Kidney (tissue), 14 donors: ENCODE measurements around the gene MGAT4A. TPM values are rescaled to one million over a fixed set of nuclear protein-coding genes. Genes with fewer than 3 reads are reported as not detected.
A peak's percentile ranks its signal among the peaks of the same experiment; 100 is the strongest.

ENCODE experiments used
- DNase-seq, 5 donors: peaks; one replicate each; pipeline ENCODE4 v3.0.0-alpha.2; 2013 to 2020
- FAIRE-seq: peaks from 2 replicates; lab custom pipeline; 2012; peaks lifted over from hg19 to GRCh38; lab: Jason Lieb, UNC
- H3K27ac ChIP-seq, 2 donors: one replicate each; pipeline ENCODE4 v1.7.0; 2013; ENCODE audit warnings: low read depth in 2 of 2, low read length in 2 of 2, inconsistent platforms in 1 of 2
- H3K27me3 ChIP-seq: one replicate; pipeline ENCODE4 v1.7.1; 2013; ENCODE audit warnings: low read length, inconsistent platforms; ENCODE audit not compliant: control insufficient read depth, insufficient read depth
- H3K36me3 ChIP-seq, 3 donors: one replicate each; pipeline versions ENCODE4 v1.7.0 to v1.7.1; 2013; ENCODE audit warnings: low read length in 3 of 3, control low read depth in 1 of 3, inconsistent platforms in 1 of 3; ENCODE audit not compliant: insufficient read depth in 3 of 3, control insufficient read depth in 2 of 3
- H3K4me1 ChIP-seq, 3 donors: one replicate each; pipeline versions ENCODE4 v1.7.0 to v1.7.1; 2013; ENCODE audit warnings: low read length in 3 of 3, inconsistent platforms in 1 of 3, low read depth in 1 of 3; ENCODE audit not compliant: control insufficient read depth in 2 of 3, insufficient read depth in 2 of 3
- H3K4me3 ChIP-seq, 3 donors: one replicate each; pipeline versions ENCODE4 v1.7.0 to v1.8.1; 2013; ENCODE audit warnings: low read length in 3 of 3, control low read depth in 1 of 3, inconsistent platforms in 1 of 3
- H3K9ac ChIP-seq, 3 donors: one replicate each; pipeline versions ENCODE4 v1.7.0 to v1.7.1; 2013; ENCODE audit warnings: low read length in 3 of 3, control low read depth in 1 of 3, inconsistent platforms in 1 of 3
- H3K9me3 ChIP-seq, 3 donors: one replicate each; pipeline versions ENCODE4 v1.7.0 to v1.7.1; 2013; ENCODE audit warnings: low read length in 3 of 3, control low read depth in 1 of 3, inconsistent platforms in 1 of 3; ENCODE audit not compliant: control insufficient read depth in 2 of 3, insufficient read depth in 1 of 3
- intact Hi-C: fragments of 100-400 bp; cut with DNase I; formaldehyde crosslinking; loops from one replicate; pipeline ENCODE4 v1.11.1; 2022
- polyA plus RNA-seq: library from polyadenylated mRNA; stranded (reverse); fragments of 350-450 nt; fragmentation: Illumina TruSeq; extraction: RNeasy Lipid Tissue Mini Kit (QIAGEN cat#74804); gene quantifications from one replicate; pipeline ENCODE4 v1.2.3, GENCODE V29; 2014; ENCODE audit warnings: low read depth, low replicate concordance; ENCODE audit not compliant: insufficient read depth
- total RNA-seq: library from RNA; stranded (reverse); fragmentation: NEBNext Ultra II Directional; extraction: Animal tissue kit (Norgen Biotek cat#: 25700); gene quantifications from one replicate; pipeline ENCODE4 v1.2.1, GENCODE V29; 2021
- TF ChIP-seq, protein P1 (sequence below): IDR thresholded peaks from 3 replicates; pipeline ENCODE4 v1.5.1; 2012; ENCODE audit warnings: mild to moderate bottlenecking, moderate library complexity, borderline replicate concordance; ENCODE audit not compliant: insufficient read depth; ENCODE audit errors: extremely low read depth
- donor health status: control.
- donor health status: control.
- donor health status: control.
- donor health status: control.
- donor health status: control.
- donor health status: DM: yes; HTN: yes; CAD: no.
- donor health status: Normal renal cell carcinoma (clear cell type).

The MGAT4A gene
- total and polyA plus RNA-seq, 2 donors from 2014 or later = 23.5 to 101 TPM

DNA sequence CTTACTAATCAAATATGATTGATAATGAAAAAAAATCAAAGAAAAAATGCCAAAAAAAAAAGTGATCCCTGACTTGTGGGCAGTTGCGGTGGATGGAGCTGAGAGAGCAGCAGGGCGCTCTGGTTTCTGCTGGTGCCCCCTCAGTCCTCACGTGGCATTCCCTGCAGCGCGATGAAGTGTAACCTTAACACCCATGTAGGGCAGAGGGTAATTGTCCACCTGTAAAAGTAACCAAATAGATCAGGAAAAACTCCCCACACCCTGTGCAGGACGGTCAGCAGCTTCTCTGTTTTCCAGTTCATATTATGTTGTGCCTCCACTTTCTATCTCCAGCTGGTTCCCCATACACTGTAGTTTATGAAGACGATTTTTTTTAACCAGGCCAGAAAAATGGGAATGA is 147.7 kb downstream of the MGAT4A start:
- Histone ChIP-seq H3K4me3 (no peak overlapping the region), H3K4me1 (no peaks in the 10 kb centered on the region), H3K9ac (no peak overlapping the region), H3K27me3 (no peaks in the 10 kb centered on the region), H3K27ac (no peak overlapping the region), H3K9me3 (no peaks in the 10 kb centered on the region), H3K36me3 (peaks cover 0 to 10% (median 7%) of the 10 kb centered on the region in 3 donors)
- FAIRE-seq (no peak), DNase-seq (peak in 3 of 5 donors; percentile 48 to 66 (median 62))
- intact Hi-C loops = no loop called here
- TF ChIP-seq, protein P1, sequence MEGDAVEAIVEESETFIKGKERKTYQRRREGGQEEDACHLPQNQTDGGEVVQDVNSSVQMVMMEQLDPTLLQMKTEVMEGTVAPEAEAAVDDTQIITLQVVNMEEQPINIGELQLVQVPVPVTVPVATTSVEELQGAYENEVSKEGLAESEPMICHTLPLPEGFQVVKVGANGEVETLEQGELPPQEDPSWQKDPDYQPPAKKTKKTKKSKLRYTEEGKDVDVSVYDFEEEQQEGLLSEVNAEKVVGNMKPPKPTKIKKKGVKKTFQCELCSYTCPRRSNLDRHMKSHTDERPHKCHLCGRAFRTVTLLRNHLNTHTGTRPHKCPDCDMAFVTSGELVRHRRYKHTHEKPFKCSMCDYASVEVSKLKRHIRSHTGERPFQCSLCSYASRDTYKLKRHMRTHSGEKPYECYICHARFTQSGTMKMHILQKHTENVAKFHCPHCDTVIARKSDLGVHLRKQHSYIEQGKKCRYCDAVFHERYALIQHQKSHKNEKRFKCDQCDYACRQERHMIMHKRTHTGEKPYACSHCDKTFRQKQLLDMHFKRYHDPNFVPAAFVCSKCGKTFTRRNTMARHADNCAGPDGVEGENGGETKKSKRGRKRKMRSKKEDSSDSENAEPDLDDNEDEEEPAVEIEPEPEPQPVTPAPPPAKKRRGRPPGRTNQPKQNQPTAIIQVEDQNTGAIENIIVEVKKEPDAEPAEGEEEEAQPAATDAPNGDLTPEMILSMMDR = no peak

DNA sequence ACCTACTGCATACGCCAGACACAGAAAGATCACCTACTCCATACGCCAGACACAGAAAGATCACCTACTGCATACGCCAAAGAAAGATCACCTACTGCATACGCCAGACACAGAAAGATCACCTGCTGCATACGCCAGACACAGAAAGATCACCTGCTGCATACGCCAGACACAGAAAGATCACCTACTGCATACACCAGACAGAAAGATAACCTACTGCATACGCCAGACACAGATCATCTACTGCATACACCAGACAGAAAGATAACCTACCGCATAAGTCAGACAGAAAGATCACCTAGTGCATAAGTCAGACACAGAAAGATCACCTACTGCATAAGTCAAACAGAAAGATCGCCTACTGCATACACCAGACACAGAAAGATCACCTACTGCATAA is 148.4 kb downstream of the MGAT4A start:
- intact Hi-C loops = no loop called here
- no peak for DNase-seq
- no peak for FAIRE-seq
- no peaks in the 10 kb centered on the region for H3K4me1 ChIP-seq
- peaks cover 0 to 10% (median 7%) of the 10 kb centered on the region in 3 donors for H3K36me3 ChIP-seq
- no peaks in the 10 kb centered on the region for H3K27me3 ChIP-seq
- H3K27ac ChIP-seq = no peak overlapping the region
- no peaks in the 10 kb centered on the region for H3K9me3 ChIP-seq
- H3K4me3 ChIP-seq = no peak overlapping the region
- TF ChIP-seq, protein P1 = no peak
- H3K9ac ChIP-seq = no peak overlapping the region

DNA sequence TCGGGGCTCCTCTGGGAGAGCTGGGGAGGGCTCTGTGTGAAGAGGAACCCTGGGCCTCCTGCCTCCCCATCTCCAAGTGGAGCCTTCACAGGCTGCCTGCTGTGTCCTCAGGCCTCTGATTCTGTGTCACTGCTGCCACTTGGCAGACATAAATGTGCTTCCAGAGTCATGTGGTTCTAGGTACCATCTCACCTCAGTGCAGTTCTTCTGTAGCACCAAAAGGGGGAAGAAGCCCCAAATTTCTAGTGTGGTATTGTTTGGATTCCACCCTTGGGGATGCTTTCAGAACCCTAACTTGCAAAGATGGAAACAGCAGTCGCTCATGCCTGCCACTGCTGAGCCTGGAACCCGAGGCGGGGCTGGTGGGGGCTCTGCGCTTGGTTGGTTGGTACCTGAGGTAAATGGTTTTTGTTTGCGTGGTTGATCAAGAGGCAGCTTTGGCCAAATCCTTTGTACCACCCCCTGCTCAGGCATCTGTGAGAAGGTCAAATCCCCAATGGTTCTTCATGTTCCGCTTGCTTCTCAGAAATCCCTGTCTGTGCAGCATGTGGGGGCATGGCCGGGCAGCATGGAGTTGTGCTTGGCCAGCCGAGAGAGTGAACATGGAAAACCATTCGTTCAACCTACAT is 150.2 kb downstream of the MGAT4A start:
- Histone ChIP-seq H3K9me3 (no peaks in the 10 kb centered on the region), H3K27ac (no peak overlapping the region), H3K4me3 (no peak overlapping the region), H3K4me1 (no peaks in the 10 kb centered on the region), H3K27me3 (no peaks in the 10 kb centered on the region), H3K36me3 (peaks cover 0 to 10% (median 7%) of the 10 kb centered on the region in 3 donors), H3K9ac (no peak overlapping the region)
- DNase-seq (no peak), FAIRE-seq (no peak)
- intact Hi-C loops = no loop called here
- TF ChIP-seq, protein P1 = no peak

DNA sequence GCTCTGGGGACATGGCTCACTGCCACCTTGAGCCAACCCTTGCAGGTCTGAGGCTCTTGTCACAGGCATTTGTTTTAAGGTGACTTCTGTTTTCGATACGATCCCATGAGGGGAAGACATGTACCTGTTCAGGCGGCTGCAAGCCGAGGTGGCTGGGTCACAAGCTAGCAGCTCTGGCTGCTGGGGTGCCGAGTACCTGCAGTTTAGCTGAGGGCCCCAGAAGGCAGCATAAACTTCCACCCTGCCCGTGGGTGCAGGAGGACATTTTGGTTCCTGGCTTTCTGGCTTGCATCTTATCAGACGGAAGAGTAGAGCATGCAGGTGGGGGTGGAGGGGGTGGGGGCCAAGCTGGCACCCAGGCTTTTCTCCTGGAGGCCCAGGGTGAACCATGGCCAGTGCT is 151.0 kb downstream of the MGAT4A start:
- Histone ChIP-seq H3K9me3 (no peaks in the 10 kb centered on the region), H3K36me3 (peaks cover 0 to 10% (median 7%) of the 10 kb centered on the region in 3 donors), H3K27ac (no peak overlapping the region), H3K9ac (no peak overlapping the region), H3K4me1 (no peaks in the 10 kb centered on the region), H3K27me3 (no peaks in the 10 kb centered on the region), H3K4me3 (no peak overlapping the region)
- TF ChIP-seq, protein P1 = no peak
- DNase-seq (no peak), FAIRE-seq (no peak)
- intact Hi-C loops = no loop called here
